ENCODE data around the gene NR2F6.

DNA sequence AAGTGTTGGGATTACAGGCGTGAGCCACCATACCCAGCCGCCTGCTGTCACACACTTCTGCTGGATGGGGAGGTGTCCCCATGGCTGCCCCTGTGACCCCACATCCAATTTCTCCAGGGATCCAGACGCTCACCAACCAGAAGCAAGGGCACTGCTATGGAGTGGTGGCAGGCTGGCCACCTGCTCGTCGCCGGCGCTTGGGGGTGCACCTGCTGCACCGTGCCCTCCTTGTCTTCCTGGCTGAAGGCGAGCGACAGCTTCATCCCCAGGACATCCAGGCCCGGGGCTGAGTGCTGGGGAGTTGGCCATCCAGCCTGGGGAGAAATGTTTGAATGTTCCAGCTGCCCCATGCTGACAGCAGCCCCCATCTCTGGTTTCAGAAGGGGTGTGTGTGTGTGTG is 40.5 kb upstream of the NR2F6 start:
- TF ChIP-seq, protein P1, sequence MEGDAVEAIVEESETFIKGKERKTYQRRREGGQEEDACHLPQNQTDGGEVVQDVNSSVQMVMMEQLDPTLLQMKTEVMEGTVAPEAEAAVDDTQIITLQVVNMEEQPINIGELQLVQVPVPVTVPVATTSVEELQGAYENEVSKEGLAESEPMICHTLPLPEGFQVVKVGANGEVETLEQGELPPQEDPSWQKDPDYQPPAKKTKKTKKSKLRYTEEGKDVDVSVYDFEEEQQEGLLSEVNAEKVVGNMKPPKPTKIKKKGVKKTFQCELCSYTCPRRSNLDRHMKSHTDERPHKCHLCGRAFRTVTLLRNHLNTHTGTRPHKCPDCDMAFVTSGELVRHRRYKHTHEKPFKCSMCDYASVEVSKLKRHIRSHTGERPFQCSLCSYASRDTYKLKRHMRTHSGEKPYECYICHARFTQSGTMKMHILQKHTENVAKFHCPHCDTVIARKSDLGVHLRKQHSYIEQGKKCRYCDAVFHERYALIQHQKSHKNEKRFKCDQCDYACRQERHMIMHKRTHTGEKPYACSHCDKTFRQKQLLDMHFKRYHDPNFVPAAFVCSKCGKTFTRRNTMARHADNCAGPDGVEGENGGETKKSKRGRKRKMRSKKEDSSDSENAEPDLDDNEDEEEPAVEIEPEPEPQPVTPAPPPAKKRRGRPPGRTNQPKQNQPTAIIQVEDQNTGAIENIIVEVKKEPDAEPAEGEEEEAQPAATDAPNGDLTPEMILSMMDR (conservative IDR thresholded peaks at IDR 0.05; ENCODE audit: low read length): no peak
- TF ChIP-seq EZH2phosphoT487 (IDR thresholded peaks at IDR 0.05; ENCODE audit: borderline replicate concordance): no peak
